GM12892 (cell line): ENCODE data around the gene NPY1R.

Source experiments
- POLR2A ChIP-seq: IDR thresholded peaks from 2 replicates; pipeline ENCODE4 v1.6.1; 2011; ENCODE audit warnings: low read depth, low read length, control low read depth
- POLR2AphosphoS5 ChIP-seq: IDR thresholded peaks from 2 replicates; pipeline ENCODE4 v1.6.1; 2011; ENCODE audit warnings: low read depth, low read length, control low read depth
- TAF1 ChIP-seq: IDR thresholded peaks from 2 replicates; pipeline ENCODE4 v1.6.1; 2011; ENCODE audit warnings: low read depth, mild to moderate bottlenecking, control low read depth, low read length, borderline replicate concordance

DNA sequence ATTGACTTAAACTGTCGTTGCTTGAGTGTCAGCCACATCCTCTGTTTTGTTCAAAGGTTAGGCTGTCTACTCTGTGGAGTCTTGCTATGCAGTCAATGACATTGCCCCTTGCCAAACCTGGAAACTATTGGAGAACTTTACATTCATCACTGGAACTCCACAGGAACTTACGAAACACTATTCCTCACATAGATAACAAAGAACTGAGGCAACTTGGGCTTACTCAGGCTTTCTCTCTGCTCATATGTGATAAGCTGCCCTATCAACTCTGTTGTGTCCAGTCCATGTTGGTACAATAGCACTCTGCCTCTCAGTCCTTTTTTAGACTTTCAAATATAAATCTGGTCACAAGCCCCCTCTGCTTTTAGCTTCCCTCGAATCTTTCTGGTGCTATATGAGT, 20.7 kb upstream of the NPY1R start:
- TF ChIP-seq POLR2A: no peak
- TF ChIP-seq TAF1: no peak
- no peak for TF ChIP-seq POLR2AphosphoS5
